RCC 7860 (cell line): ENCODE measurements around the gene LAPTM5.
"Not testable (repeated sequence)": the region's sequence is repeated elsewhere in the genome, so short reads cannot be mapped to it uniquely, and the experiment has no call there.

Experiments
- DNase-seq: peaks from one replicate; pipeline ENCODE4 v3.0.0-alpha.2; 2015; ENCODE audit warnings: low spot score
- FAIRE-seq: peaks from 2 replicates; lab custom pipeline; 2012; peaks lifted over from hg19 to GRCh38; lab: Jason Lieb, UNC

Gene LAPTM5

DNA sequence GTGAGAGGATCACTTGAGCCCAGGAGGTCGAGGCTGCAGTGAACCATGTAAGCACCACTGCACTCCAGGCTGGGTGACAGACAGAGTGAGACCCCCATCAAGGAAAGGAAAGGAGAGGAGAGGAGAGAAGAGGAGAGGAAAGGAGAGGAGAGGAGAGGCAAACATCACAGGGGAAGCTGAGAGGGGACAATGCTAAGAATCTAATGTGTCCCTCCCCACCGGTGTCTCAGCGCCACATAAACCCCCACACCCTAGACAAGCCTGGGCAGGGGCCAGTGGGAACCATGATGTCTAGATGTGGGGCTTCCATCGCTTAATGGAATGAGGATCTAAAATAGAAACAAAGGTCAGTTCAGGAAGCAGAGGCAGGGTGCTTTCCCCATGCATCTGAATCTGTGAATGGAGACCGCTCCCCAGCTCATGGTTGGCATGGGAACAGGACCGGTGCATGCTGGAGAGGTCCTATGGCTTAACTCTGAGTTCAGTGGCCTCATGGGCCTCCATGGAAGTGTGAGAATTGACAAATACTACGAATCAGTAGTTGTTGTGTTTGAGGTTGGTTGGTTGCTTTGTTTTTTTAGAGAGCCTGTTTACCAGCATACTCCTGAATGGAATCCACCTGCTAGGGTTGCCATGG lies 16.3 kb upstream of the LAPTM5 start:
- FAIRE-seq (no peak), DNase-seq (no peak)

DNA sequence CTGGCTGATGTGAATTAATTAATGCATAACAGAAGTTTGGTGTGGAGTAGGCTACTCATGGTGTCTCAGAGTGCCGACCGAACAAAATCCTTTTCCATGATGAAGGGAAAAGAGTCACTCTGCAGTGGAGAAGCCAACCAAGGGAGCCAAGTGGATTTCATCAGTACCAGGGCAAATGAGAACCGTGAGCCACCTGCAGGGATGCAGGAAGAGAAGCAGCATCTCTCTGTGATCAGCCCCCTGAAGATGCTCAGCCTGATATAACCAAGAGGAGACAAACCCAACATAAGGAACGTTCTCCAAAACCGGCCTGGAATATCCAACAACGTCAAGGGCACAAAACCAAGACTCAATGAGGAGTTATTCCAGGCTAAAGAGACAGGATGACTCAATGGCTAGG lies 13.4 kb upstream of the LAPTM5 start:
- DNase-seq (no peak), FAIRE-seq (no peak)

DNA sequence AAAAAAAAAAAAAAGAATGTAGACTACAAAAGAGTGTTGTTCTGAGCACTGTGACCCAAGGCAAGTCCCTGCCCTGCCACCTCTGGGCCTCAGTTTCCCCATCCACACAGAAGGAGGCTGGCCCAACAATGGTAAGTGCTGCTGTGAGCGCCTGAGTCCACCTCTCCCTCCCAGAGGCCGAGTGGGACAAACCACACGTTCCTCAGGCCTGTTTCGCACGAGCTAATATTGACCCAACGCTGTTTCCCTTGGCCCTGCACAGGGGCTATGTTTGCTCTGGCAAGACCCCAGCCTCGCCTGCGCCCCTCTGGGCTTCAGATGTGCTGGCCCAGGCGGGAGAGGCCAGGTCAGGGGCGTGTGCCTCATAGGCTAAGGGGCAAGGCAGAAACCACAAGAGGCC lies 12.6 kb upstream of the LAPTM5 start:
- DNase-seq (no peak), FAIRE-seq (no peak)

DNA sequence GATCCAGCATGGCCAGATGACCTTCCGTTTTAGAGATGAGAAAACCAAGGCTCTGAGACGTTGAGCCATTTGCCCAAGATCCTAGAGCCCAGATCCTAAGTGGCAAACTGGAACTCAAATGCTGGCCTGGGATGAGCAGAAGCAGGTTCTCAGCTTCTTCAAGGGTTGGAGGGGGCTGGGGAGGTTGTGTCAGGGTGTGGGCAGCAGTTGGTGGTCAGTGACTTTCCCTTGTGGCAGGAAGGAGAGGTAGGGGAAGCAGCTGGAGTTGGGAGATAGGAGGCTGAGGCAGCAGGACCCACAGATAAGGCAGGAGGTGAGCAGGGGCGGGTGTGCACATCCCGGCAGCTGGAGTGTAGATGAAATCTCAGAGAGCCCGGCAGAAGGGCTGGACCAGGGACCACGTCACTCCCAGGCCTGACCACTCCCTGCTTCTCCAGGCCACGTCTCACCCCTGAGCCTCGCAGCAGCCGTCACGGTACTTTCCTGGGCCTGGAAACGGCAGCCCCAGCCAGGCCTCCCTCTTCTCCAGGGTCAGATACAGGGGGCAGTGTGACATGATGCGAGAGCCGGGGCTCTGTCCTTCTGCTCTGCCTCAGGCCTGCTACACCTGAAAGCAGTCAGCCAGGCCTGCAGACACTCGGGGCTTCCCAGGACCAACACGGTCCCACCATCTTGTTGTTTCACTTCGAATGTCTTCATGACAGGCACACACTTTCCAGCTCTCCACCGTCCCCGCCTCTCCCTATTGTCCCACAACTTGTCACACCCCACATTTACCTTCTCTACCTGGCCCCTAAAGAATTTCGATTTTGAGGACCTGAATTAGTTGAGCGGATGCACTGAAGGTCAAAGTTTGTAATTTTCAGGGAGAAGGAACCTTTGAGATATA lies 11.5 kb upstream of the LAPTM5 start:
- DNase-seq, result no peak
- no peak for FAIRE-seq

DNA sequence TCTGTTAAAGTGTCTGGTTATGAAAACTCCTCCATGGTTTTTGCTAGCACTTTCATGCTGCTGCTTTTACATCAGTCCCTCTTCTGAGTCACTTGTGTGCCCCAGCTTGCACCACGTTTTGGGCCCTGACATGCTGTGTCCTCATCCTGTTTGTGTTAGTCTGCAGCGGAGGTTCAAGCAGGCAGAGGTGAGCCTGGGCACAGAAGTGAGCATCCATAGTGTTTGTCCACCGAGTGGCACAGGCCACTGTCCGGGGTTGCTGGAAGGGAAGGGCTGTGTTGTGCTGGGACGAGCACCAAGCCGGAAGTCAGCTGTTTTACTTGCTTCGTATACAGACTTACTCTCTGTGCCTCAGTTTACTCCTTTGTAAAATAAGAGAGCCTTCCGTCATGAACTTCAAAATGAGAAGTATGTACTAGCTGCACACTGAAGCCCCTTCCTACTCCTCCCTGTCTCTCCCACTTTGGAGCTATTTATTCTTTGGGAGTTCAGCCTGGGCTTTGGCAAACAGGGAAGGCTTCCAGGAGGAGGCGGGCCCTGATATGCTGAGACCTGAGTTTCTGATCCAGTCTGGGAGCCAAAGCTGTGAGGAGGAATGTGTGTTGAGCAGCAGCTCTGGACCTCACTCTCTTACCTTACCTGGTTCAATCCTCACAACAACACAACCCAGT lies 10.7 kb upstream of the LAPTM5 start:
- FAIRE-seq (no peak), DNase-seq (no peak)

DNA sequence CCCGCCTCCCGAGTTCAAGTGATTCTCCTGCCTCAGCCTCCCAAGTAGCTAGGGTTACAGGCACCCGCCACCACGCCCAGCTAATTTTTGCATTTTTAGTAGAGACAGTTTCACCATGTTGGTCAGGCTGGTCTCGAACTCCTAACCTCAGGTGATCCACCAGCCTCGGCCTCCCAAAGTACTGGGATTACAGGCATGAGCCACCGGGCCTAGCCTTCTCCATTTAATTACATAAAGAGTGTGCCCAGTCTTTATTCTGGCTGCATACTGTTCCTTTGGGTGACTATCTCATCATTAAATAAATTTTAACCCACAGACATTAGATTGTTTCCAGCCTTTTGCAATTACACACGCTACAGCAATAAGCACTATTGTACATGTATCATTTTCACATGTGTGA lies 9.4 kb upstream of the LAPTM5 start:
- FAIRE-seq, result not testable (repeated sequence)

DNA sequence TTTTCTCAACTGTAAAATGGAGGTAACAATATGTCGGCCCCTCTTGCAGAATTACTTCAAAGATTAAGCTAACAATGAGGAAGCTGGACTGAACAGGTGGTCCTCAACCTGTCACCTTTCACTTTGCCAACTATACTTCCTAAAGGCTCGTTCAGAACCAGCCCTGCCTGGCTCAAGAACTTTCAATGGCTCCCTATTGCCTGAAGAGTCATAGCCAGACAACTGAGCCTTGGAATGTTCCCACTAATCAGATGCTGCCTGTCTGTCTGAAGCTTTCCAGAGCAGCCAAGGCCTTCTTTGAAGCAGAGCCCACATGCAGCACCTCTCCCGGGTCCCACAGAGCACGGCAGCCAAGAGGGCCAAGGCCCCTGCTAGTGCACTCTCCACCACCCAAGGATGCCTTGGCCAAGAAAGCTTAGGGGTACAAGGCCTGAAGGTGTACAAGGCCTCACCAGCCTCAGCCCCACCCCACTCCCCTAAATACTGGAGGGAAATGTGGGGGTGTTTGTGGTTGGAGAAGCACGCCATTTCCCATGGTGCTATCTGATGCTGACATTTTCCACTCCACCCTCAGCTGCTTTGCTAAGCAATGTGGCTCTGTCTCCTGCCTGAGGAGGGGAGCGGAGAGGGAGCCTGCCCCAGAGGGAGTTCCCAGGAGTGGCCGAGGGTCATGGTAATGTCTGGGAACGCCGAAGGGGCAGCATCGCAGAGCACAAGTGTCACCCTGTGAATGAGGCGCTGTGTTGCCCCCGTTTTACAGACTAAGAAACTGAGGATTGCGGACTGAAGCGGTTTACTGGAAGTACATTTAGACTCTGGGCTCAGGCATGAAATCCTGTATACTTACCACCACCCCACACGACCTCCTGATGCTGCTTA lies 8.2 kb upstream of the LAPTM5 start:
- FAIRE-seq (no peak), DNase-seq (no peak)

More for the DNA sequence above, 9.4 kb upstream of the LAPTM5 start:
- DNase-seq, result not testable (repeated sequence)

DNA sequence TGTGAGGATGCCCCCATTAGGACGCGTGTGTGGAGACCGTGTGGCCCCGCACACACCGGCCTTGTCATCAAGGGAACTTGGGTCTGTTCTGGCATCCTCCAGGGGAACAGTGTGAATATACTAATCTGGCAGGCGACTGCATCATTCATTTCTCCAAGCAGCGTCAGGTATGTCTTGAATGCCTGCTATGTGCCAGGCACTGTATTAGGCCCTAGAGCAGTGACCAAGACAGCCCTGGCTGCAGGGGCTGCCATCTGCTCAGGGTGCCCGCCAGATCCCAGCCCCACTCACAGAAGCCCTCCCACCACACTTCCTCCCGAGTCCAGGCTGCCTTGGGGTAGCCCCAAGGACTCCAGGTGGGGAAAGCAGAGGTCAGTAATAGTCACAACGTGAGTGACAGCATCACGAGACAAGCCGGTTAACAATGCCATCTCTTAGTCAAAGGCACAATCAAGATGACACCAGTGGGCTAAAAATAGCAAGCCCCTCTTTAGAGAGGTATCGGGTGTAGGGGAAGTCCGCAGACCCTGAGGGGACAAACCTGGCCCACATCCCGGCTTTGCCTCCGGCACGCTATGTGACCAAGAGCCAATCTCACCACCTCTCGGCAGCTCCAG lies 7.5 kb upstream of the LAPTM5 start:
- DNase-seq (no peak), FAIRE-seq (no peak)

DNA sequence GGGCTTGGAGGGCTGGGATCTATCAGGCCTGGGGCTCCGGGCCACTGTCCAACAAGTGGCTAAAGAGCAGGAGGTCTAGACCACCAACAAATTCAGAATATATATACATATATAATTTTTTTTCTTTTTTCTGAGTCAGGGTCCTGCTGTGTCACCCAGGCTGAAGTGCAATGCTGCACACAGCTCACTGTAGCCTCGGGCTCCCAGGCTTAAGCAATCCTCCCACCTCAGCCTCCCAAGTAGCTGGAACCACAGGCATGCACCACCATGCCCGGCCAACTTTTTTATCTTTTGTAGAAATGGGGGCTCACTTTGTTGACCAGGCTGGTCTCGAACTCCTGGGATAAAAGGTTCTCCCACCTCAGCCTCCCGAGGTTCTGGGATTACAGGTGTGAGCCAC lies 6.8 kb upstream of the LAPTM5 start:
- DNase-seq (no peak), FAIRE-seq (no peak)

DNA sequence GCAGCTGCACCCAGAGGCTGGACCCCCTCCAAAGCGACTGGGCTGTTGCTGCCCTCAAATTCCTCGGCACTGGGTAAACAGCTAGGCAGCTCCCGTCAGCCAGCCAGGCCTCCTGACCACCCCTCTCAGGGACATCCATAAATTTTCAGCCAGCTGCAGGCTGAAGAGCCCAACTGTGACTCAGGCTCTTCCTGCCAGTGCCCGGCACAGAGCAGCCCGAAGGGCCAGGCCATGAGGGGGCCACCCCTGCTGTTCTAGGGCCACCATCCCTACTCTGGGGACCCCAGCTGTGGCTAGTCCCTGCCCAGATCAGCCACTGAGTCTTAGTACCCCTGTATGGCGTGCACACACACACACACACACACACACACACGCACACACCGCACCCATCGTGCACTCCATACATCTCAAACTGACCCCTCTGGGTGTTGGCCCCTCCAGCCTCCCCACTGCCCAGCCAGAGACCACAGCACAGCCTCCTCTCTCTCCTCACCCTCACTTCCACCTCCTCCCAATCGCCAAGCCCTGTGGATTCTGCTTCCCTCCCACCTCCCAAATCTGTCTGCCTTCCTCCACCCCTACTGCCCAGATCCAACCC lies 6.2 kb upstream of the LAPTM5 start:
- DNase-seq (no peak), FAIRE-seq (no peak)

DNA sequence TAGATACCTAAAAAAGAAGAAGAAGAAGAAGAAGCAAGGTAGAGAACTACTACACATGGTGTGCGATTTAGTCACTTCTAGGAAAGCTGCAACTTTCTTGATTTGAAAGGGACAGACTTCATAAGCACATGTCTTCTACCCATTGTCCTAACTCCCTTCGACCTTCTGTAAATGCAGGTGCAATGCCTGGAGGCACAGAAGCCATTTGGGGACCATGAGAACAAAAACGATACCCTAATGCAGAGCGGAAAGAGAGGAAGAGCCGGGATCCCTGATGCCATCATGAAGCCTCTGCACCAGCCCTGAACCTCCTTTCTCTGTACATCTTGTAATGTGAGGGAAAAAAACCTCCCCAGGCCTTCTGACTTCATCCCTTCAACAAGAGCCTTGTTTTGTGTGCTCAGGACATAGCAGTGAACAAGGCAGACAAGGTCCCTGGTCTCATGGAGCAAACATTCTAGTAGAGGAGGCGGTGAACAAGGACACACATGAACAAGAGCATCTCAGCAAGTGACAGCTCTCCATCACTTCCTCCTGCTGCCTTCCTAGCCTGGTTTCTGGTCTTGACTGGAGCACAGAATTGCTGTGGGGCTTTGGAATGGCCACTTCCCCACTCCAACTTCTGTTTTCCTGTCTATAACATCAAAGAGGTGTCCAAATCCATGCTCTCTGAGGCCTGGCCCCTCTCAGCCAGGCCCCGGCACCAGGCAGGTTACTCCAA lies 5.5 kb upstream of the LAPTM5 start:
- FAIRE-seq (no peak), DNase-seq (no peak)

DNA sequence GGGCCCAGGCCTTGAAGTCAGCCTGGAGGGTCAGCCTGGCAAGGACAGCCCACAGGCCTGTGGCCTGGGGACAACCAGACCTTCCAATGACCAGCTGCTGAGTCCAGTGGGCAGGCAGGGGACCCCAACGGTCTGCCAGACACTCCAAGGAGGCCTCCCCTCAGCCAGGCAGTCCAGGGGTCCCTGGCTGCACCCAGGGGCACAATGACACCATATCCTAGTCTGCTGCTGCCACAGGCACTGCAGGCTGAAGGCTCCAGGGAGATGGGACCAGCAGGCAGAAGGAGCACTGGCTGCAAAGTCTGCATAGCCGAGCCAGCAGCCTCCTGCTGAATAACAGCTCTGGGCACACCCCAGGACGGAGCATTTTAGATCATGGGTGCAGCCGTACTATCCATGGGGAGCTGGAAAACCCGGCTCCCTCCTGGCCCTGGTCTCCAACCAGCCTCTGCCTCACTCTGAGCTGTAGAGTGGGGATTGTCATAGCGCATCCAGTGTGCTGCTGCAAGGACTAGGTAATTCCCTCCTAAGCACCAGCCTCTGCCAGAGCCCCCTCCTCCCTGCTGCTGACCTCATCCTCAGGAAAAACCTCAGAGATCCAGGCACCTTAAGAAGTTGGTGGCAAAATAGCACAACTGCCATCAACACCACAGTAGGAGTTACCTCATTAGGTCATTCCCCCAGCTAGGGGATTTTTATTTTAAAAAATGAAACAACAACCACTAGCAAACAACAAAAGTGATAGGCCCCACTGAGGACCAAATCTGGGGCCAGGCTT lies 4.8 kb upstream of the LAPTM5 start:
- DNase-seq (no peak), FAIRE-seq (no peak)

DNA sequence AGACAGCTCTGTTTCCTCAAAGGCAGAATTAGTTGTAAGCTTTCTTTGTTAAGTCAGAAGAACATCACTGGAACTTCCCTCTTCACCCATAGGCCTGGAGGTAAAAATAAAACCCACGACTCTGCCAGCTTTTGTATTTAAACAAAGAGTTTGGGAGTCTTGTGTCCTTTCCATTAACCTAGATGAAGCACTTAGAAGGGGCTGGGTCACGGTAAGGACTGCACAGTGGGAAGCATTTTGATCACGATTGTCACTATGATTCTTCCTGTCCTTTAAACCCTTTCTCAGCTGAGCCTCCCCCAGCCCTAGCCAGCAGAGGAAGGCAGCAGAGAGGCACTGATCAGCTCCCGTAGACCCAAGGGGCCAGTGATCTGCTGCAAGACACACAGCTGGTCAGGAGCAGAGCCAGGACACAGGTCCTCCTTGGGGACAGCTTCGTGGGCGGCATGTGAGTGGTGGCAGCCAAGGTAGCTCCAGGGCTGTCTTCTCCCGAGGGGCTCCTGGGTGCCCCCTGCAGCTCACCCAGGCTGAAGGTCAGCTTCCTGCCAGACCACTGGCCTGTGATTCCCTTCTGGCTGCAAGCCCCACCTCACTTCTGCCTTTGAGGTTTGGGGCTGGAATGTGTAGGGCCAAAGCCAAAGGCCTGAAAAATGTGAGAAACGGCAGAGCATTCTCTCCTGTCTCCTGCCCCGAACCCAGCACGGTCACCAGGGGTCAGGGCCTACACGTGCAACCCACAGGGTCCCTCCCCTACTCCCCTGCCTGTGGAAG lies 4.0 kb upstream of the LAPTM5 start:
- FAIRE-seq (no peak), DNase-seq (no peak)

DNA sequence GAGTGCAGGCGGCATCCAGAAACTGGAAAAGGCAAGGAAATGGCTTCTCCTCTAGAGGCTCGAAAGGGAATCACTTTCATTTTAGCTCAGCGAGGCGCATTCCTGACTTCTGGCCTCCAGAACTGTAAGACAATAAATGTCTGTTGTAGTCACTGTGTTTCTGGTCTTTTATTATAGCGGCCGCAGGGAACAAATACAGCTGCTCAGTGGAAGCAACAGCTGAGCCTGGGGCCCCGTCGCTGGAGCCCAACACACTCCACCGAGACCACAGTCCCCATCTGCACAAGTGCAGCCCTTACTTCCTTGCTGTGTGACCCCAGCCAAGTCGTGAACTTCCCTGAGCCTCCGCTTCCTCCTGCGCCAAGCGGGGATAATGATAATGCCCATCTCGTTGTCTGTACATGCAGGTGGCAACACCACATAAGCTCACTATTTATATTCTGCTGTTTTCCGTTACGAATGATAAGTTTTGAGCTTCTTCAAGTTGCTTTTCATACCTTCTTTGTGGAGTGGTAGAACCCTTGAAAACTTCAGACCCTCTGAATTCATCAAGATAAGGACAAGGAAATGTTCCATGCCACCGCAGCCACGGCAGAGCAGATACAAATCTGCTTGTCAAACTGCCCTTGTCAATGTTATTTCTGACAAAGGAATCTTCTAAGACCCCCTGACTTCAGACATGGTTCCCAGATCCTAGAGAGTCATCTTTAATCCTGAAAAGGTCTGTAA lies 3.2 kb upstream of the LAPTM5 start:
- no peak for DNase-seq
- no peak for FAIRE-seq

DNA sequence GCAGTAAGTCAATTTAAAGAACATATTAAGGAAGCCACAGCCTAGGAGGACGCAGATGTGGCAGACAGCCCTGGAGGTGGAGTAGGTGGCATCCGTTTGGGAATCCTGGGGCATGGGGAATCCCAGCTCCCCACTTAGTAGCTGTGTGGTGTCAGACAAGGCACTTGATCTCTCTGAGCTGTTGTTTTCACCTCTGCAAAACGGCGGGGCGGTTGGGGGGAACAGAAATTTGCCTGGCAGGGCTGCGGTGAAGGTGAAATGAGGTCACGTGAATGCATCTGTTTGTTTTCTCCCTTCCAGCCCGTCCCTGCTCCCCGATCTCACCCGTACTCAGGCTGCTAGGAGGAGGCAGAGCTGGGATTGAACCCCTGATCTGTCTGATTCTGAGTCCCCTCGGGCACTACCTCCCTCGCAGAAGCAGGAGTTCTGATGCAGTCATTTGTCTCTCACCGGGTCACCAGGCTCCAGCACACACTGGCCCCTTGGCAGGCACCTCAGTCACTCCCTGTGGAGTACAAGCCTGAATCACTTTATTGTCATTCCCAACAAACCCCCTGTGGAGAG lies 2.2 kb upstream of the LAPTM5 start:
- FAIRE-seq, result no peak
- peak; percentile 44 for DNase-seq

DNA sequence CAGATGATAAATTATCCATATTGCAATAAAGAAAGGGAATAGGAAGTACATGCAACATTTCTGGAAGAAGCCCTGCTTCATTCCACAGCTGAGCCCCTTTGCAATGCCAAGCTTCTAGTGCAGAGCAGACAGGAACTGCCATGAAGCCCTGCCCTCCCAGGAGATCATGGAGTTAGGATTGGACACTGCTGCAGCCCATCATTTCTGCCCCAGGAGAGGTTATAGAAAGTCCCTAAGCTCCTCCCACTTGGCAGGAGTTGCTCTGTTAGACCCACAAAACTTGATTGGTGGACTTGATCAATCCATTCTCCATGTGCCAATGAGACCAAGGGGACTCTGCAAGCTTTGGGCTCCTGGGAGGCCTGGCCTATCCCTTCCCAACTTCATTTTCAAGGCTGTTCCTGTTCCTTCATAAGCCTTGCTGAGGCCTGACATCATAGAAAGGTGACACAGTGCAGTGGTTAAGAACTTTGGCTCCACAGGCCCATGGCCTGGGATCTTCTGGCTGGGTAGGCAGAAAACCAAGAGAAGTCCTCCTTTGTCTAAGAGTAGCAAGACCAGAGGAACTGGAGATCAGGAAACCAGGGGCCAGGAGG lies 1.3 kb upstream of the LAPTM5 start:
- FAIRE-seq (no peak), DNase-seq (no peak)
